ENCODE data around the gene DEDD2.
"Not testable (repeated sequence)": the region's sequence is repeated elsewhere in the genome, so short reads cannot be mapped to it uniquely, and the experiment has no call there.

The DEDD2 gene

GRCh38 chr19:42217520-42218437 lies at the start of gene DEDD2:
TSS of gene DEDD2 (minus strand) at chr19:42217677. CDS start at chr19:42217007, 670 bp downstream.
- peak; percentile 99 for DNase-seq

GRCh38 chr19:42266928-42267603 lies 49.6 kb upstream of the DEDD2 start:
- DNase-seq: not testable (repeated sequence)

GRCh38 chr19:42266105-42266504 lies 48.6 kb upstream of the DEDD2 start:
- DNase-seq: not testable (repeated sequence)

GRCh38 chr19:42261763-42262162 lies 44.3 kb upstream of the DEDD2 start:
- DNase-seq: no peak

- DNase-seq: not testable (repeated sequence)
Observed at GRCh38 chr19:42257842-42258241, 40.4 kb upstream of the DEDD2 start.

- DNase-seq: no peak
Observed at GRCh38 chr19:42255766-42256745, 38.6 kb upstream of the DEDD2 start.

GRCh38 chr19:42254850-42255765 lies 37.6 kb upstream of the DEDD2 start, which contains the start of gene ERF:
TSS of gene ERF (minus strand) at chr19:42255128. CDS start at chr19:42254999, 129 bp downstream.
- DNase-seq: peak; percentile 94

- peak; percentile 84 for DNase-seq
Observed at GRCh38 chr19:42254089-42254849, 36.8 kb upstream of the DEDD2 start.

GRCh38 chr19:42253245-42254088 lies 36.0 kb upstream of the DEDD2 start:
- peak; percentile 72 for DNase-seq

- no peak for DNase-seq
Observed at GRCh38 chr19:42252365-42253244, 35.1 kb upstream of the DEDD2 start.

GRCh38 chr19:42251572-42252358 lies 34.3 kb upstream of the DEDD2 start:
- no peak for DNase-seq

- DNase-seq: no peak
Observed at GRCh38 chr19:42250666-42251531, 33.4 kb upstream of the DEDD2 start.

- no peak for DNase-seq
Observed at GRCh38 chr19:42250183-42250665, 32.7 kb upstream of the DEDD2 start.

GRCh38 chr19:42249769-42250168 lies 32.3 kb upstream of the DEDD2 start:
- DNase-seq: no peak

- DNase-seq: no peak
Observed at GRCh38 chr19:42249149-42249750, 31.8 kb upstream of the DEDD2 start.
